Caco-2 (cell line): ENCODE results near the gene CASD1. TPM values are rescaled to one million over a fixed set of nuclear protein-coding genes. Genes with fewer than 3 reads are reported as not detected.
A peak's percentile ranks its signal among the peaks of the same experiment; 100 is the strongest.

Source experiments
- Bru-seq: library from RNA; stranded (reverse); fragments of 400-500 nt; gene quantifications from one replicate; lab custom pipeline; 2021; lab: Mats Ljungman, UMichigan
- BruChase-seq, 2 experiments: library from RNA; stranded (reverse); fragments of 400-500 nt; gene quantifications; one replicate each; lab custom pipeline; 2021; lab: Mats Ljungman, UMichigan
- BruUV-seq: library from RNA; stranded (reverse); fragments of 400-500 nt; replicated peaks from 2 replicates; lab custom pipeline; 2021; lab: Mats Ljungman, UMichigan
- CTCF ChIA-PET: fragments of 300-600 bp; sonication (Branson Sonifier 250); formaldehyde crosslinking; loops from one replicate; lab custom pipeline; 2022; ENCODE audit warnings: antibody characterized with exemption; lab: Charles Lee
- POLR2A ChIA-PET: fragments of 300-600 bp; sonication (Branson Sonifier 250); formaldehyde crosslinking; loops from one replicate; lab custom pipeline; 2022; ENCODE audit warnings: antibody characterized with exemption; lab: Charles Lee
- DNase-seq, 2 experiments: peaks; one replicate each; pipeline versions ENCODE4 v3.0.0 to v3.0.0-alpha.2; 2020 to 2022
- H3K27me3 ChIP-seq: replicated peaks from 2 replicates; pipeline ENCODE4 v1.6.0; 2011; ENCODE audit warnings: low read length; ENCODE audit not compliant: control insufficient read depth, insufficient read depth
- H3K36me3 ChIP-seq: 2 replicates; pipeline ENCODE4 v1.5.1; 2011; ENCODE audit warnings: low read length; ENCODE audit not compliant: control insufficient read depth, insufficient read depth
- H3K4me1 ChIP-seq: fragments of 250-450 bp; sonication (Bioruptor Pico); 2 replicates; pipeline ENCODE4 v1.5.1; 2020; ENCODE audit warnings: mild to moderate bottlenecking
- H3K4me3 ChIP-seq: 2 replicates; pipeline ENCODE4 v1.5.1; 2011; ENCODE audit warnings: low read depth, mild to moderate bottlenecking, control low read depth, low read length
- H3K9me3 ChIP-seq: fragments of 250-450 bp; sonication (Bioruptor Pico); 2 replicates; pipeline ENCODE4 v1.5.1; 2020; ENCODE audit warnings: mild to moderate bottlenecking, moderate library complexity
- H3K27ac Mint-ChIP-seq: one replicate; pipeline ENCODE4 v1.8.0; 2022; ENCODE audit warnings: mixed read lengths; ENCODE audit not compliant: unreplicated experiment
- H3K27me3 Mint-ChIP-seq: one replicate; pipeline ENCODE4 v1.8.0; 2022; ENCODE audit warnings: mixed read lengths; ENCODE audit not compliant: insufficient read depth, unreplicated experiment
- H3K36me3 Mint-ChIP-seq: one replicate; pipeline ENCODE4 v1.8.0; 2022; ENCODE audit warnings: mild to moderate bottlenecking, mixed read lengths; ENCODE audit not compliant: insufficient read depth, unreplicated experiment
- H3K4me1 Mint-ChIP-seq: one replicate; pipeline ENCODE4 v1.8.0; 2022; ENCODE audit warnings: low read depth, mixed read lengths; ENCODE audit not compliant: unreplicated experiment
- H3K4me3 Mint-ChIP-seq: one replicate; pipeline ENCODE4 v1.8.0; 2022; ENCODE audit warnings: mild to moderate bottlenecking, moderate library complexity, mixed read lengths; ENCODE audit not compliant: unreplicated experiment
- H3K9me3 Mint-ChIP-seq: one replicate; pipeline ENCODE4 v1.8.0; 2022; ENCODE audit warnings: mixed read lengths; ENCODE audit not compliant: unreplicated experiment
- CTCF ChIP-seq, 2 experiments: fragments of 200-600 bp in 1 of 2; IDR thresholded peaks; 1 replicate in 1 of 2; 2 replicates in 1 of 2; pipeline versions ENCODE4 v1.5.1 to v1.8.0; 2011 to 2022; ENCODE audit warnings: antibody characterized with exemption in 1 of 2, control low read depth in 1 of 2, inconsistent platforms in 1 of 2, low read depth in 1 of 2, low read length in 1 of 2, mild to moderate bottlenecking in 1 of 2, moderate library complexity in 1 of 2; ENCODE audit not compliant: insufficient read depth in 1 of 2, severe bottlenecking in 1 of 2, unreplicated experiment in 1 of 2
- intact Hi-C: fragments of 100-400 bp; cut with micrococcal nuclease; formaldehyde crosslinking; loops from one replicate; pipeline ENCODE4 v1.10.0; 2022; ENCODE audit not compliant: unreplicated experiment
- long read RNA-seq: library from polyadenylated mRNA; stranded (forward); transcript quantifications from one replicate; pipeline ENCODE4 v2.0.0, GENCODE V29; 2022
- total RNA-seq: library from RNA; stranded (reverse); gene quantifications from 2 replicates; pipeline ENCODE4 v1.2.3, GENCODE V29; 2022

CASD1 gene
- 13.7 and 16.8 TPM in 2 replicates for total RNA-seq
- percentile 84 among the genes with signal in this experiment for Bru-seq, nascent RNA
- BruChase-seq, experiment 1, labeled RNA remaining after a 2-hour chase = percentile 86 among the genes with signal in this experiment
- BruChase-seq, experiment 2, labeled RNA remaining after a 6-hour chase = percentile 79 among the genes with signal in this experiment
- long read RNA-seq, transcript CASD1-201 (18 exons, 3,942 nt) = major isoform, 10 of 17 reads
- long read RNA-seq, partial matches to known transcripts = 2 of 17 reads
- long read RNA-seq, other reads (novel, unspliced or antisense) = 5 of 17 reads

- Mint-ChIP-seq H3K4me3 (peak within 1 kb of the TSS; percentile 79), H3K27me3 (no peaks in the 10 kb centered on the region), H3K4me1 (peaks cover 4% of the 10 kb centered on the region), H3K27ac (peak within 1 kb of the TSS; percentile 65), H3K9me3 (no peaks in the 10 kb centered on the region), H3K36me3 (no peaks in the 10 kb centered on the region)
- DNase-seq = peak in 1 of 2 experiments; percentile 54
- intact Hi-C loops = no loop called here
- Histone ChIP-seq H3K9me3 (no peaks in the 10 kb centered on the region), H3K27me3 (no peaks in the 10 kb centered on the region), H3K4me1 (peaks cover 18% of the 10 kb centered on the region), H3K4me3 (peak within 1 kb of the TSS; percentile 72), H3K36me3 (no peaks in the 10 kb centered on the region; the same call in 1 of the 2 replicates)
- ChIA-PET POLR2A (no interaction called here), CTCF (interaction anchor here (0.6 to 0.8 kb wide), 3 partner anchors 32 to 147 kb away, joined by 3 to 4 read pairs (median 3); no protein-coding TSS in a partner anchor)
- BruUV-seq = TSS peak; percentile 84
- TF ChIP-seq CTCF (IDR thresholded peaks at IDR 0.05; ENCODE audit: insufficient read depth in 1 of 2, low read depth in 1 of 2, low read length in 1 of 2, severe bottlenecking in 1 of 2, unreplicated experiment in 1 of 2) = no peak
Observed at GRCh38 chr7:94509264-94509886, at the start of gene CASD1. TSS of gene CASD1 (plus strand) at chr7:94509809. CDS start at chr7:94510085, 276 bp downstream.

- Mint-ChIP-seq H3K27ac (no peak overlapping the region), H3K27me3 (no peaks in the 10 kb centered on the region), H3K36me3 (no peaks in the 10 kb centered on the region), H3K4me3 (no peak overlapping the region), H3K9me3 (no peaks in the 10 kb centered on the region), H3K4me1 (no peaks in the 10 kb centered on the region)
- ChIA-PET POLR2A (no interaction called here), CTCF (no interaction called here)
- no peak for DNase-seq
- H3K4me1 ChIP-seq = no peaks in the 10 kb centered on the region
- peaks cover 4% of the 10 kb centered on the region for H3K9me3 ChIP-seq
- H3K27me3 ChIP-seq = no peaks in the 10 kb centered on the region
- TF ChIP-seq CTCF (IDR thresholded peaks at IDR 0.05; ENCODE audit: insufficient read depth in 1 of 2, low read depth in 1 of 2, low read length in 1 of 2, severe bottlenecking in 1 of 2, unreplicated experiment in 1 of 2) = no peak
- H3K4me3 ChIP-seq = no peak overlapping the region
- no peaks in the 10 kb centered on the region for H3K36me3 ChIP-seq
- no TSS peak for BruUV-seq
- intact Hi-C loops = no loop called here
Observed at GRCh38 chr7:94466516-94466915, 43.1 kb upstream of the CASD1 start.

- Mint-ChIP-seq H3K4me1 (no peaks in the 10 kb centered on the region), H3K27me3 (no peaks in the 10 kb centered on the region), H3K4me3 (no peak overlapping the region), H3K36me3 (no peaks in the 10 kb centered on the region), H3K27ac (no peak overlapping the region), H3K9me3 (no peaks in the 10 kb centered on the region)
- TF ChIP-seq CTCF (IDR thresholded peaks at IDR 0.05; ENCODE audit: insufficient read depth in 1 of 2, low read depth in 1 of 2, low read length in 1 of 2, severe bottlenecking in 1 of 2, unreplicated experiment in 1 of 2) = no peak
- Histone ChIP-seq H3K36me3 (no peaks in the 10 kb centered on the region), H3K4me1 (no peaks in the 10 kb centered on the region), H3K9me3 (peaks cover 8% of the 10 kb centered on the region), H3K4me3 (no peak overlapping the region), H3K27me3 (no peaks in the 10 kb centered on the region)
- ChIA-PET CTCF (no interaction called here), POLR2A (no interaction called here)
- no TSS peak for BruUV-seq
- intact Hi-C loops = no loop called here
- DNase-seq = no peak
Observed at GRCh38 chr7:94471604-94472003, 38.0 kb upstream of the CASD1 start.
